SW480 (cell line): ENCODE results near the gene CCNL2.
"Not testable (repeated sequence)": the region's sequence is repeated elsewhere in the genome, so short reads cannot be mapped to it uniquely, and the experiment has no call there.

ENCODE experiments used
- DNase-seq: peaks from one replicate; pipeline ENCODE4 v3.0.0-alpha.2; 2016; ENCODE audit warnings: low spot score

The CCNL2 gene

DNA sequence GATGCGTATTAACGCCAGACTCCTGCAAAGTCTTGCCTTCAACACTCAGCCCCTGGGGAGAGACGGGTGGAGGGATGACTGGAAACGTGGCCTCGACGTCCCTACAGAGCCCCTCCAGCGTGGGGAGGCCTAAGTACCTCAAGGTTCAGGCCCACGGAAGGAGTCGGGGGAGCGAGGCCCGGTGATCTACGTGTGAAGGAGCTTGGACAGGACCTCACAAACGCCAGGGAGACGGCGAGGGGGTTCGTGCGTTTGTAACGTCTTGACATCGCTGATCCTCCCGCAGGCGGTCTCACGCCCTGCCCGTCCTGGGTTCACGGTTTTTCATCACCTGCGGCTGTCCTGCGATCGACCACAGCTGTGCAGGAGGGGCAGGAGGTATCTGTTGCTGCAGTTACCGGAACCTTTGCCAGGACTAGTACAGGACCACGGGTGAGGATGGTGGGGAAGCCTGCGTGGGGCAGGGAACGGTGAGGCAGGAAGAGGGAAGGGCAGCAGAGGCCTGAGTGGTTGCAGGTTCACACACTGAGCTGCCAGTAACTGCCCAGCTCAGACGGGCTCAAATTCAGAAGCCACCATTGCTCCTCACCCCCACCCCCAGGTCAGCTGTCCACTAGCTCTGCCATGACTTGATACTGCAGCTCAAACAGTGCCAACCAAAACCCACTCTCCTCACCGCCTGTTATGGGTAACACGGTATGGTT is 889 bp upstream of the CCNL2 start:
- DNase-seq: no peak

DNA sequence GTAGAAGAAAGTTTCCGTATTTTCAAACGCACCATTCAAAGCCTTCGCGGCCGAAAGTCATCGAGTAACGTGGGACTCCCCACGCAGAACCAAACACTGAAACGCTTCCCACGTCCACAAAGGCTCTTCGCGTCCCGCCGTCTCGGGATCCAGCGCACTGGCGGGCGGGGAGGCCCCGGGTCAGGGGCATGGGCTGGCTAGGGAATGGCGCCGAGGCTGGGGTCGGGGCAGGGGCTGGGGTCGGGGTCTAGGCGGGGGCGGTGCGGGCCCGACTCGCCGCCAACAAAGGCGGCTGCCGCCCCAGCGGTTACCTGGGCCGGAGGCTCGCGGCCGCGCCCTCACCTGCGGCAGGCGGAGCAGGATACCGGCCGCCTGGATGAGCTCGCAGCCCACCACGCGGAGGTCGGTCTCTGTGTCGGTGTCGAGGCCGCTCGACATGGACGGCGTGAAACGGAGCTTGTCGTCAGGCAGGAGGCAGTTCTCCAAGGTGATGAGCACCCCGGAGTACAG is 403 bp downstream of the CCNL2 start:
- no peak for DNase-seq

DNA sequence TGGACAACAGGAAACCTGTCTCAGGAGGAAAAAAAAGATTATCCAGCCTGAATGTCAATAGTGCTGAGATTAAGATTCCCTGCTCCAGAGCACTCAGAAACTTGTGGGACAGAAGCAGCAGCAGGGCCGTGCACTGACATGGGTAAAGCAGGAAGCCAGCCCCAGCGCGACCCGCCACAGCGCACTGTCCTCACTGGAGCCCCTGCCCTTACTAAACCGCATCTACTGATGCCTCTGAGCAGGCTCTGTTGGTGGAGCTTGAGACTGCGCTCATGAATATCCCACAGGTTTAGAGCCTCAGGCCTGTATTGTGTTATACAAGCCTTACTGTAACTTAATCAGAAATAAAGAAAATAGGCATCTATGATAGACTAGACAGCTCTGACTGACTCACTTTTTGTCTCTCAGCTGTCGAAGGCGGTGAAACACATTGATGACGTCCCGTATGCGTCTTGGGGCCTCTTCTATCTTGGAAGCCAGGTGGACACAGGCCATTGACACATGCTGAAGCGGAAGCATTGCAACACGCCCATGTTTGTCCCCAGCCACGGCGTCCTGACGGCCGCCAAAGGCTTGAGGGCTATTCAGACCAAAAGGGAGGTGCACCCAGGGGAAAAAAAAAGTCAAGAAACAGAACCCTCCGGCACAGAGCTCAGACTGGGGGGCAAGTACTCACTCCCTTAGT is 1.2 kb downstream of the CCNL2 start:
- DNase-seq: no peak

DNA sequence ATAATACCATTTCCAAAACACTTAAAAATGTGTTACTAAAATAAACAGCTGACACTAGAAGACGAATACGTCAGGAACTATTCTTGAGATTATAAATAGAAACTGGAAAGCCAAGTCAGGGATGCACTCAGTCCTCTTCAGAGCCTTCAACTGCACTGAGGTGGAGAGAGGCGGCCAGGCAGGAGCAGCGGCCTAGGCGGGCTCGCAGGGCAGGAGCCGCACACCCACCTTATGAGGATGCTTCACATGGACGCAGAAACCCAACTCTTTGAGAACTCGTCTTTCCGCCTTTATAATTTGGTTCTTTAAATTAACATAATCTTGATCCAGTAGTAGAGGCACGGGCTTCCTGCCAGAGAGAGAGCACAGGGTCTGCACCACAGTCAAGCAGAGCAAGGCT is 4.0 kb downstream of the CCNL2 start:
- DNase-seq: no peak

DNA sequence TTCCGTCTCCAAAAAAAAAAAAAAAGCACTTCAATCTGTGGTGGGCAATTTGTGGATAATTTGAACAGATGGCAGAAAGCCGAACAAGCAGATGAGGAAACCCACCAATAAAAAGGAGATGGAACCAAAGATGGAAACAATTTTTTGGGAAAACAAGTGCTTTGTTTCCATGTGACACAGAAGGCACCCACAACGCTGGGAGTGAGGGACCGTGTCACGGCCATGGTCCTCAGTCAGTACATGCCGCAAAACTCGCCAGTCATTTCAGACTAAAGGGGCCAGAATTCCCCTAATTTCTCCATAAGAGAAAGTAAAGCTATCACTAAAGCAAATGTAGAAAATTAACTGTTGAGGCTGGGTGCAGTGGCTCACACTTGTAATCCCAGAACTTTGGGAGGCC is 5.0 kb downstream of the CCNL2 start:
- no peak for DNase-seq

DNA sequence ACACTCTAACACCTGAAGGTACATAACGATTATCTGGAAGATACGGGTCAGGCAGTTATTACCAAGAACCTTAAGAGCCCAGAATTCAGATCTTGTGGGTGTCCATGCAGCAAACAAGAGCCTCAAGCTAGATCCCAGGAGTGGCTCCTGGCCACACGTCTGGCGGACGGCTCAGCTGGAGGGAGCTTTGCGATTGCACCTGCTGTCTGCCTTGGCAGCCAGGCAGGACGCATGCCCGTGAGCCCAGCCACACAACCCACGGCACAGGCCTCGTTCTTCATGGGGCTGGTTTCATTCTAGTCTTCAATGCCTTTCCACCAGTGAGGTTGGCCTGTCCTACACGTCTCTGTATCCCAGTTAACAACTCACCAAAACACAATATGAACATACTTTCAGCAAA is 5.7 kb downstream of the CCNL2 start:
- no peak for DNase-seq

DNA sequence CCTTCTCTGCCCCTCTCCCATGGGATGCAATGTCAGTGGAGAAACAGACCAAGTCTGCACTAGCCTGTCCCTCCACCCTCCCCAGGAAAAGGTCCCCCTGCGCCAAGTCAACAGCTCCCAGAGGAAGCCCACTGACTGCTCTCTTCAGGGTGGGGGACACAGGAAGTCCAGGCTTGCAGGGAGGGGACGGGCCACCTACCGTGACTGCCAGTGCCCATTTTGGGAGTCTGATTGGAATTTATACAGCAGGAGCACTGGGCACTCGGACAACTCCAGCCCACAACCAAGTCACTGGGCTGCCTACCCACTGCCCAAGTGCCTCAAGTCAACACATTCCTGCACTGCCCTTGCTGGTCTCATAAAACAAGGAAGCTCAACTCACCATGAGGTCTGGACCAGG is 6.1 kb downstream of the CCNL2 start:
- DNase-seq: no peak

DNA sequence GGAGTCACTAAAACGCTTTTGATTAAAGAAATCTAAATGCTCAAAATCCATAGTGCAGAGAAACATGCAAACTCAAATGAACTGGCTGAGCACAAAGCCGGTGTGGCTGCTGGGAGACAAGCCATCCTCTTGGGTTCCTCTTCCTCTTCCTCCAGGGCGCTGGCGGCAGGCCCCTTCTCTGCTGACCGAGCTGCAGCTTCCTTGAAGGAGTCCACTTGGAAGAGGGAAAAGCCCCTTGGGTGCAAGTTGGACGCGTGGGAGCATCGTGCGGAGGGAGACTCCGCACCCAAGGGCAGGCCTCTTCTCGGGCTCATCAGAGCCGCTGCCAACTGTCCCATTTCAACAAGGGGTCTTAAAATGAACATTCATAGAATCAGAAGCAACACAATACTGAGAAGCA is 7.9 kb downstream of the CCNL2 start:
- no peak for DNase-seq

DNA sequence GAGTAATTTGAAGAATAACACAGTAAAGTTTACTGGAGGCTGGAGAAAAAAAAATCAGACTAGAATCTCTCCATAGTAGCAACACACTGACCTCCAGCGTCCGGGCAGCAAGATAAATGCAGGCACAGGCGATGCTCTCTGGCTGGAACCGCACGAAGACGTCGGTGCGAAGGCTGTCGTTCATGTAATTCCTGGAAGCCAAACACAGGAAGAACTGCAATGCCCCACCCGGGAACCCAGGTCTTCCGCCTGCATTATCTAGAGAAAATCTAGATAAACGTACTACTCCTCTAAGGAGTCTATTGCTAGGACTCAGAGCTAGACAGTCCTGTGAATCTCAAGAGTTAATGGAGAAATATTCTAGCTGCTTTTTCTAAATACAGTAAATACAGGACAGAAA is 8.5 kb downstream of the CCNL2 start:
- DNase-seq: no peak

DNA sequence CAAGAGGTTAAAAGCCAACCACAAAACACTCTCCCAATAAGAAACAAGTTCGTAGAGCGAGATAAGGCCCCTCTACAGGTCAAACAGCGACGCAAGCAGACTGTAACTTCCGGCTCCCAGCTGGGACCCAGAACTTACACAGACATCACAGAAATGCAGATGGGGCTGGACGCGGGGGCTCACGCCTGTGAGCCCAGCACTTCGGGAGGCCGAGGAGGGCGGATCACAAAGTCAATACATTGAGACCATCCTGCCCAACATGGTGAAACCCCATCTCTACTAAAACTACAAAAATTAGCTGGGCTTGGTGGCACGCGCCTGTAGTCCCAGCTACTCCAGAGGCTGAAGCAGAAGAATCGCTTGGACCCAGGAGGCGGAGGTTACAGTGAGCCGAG is 11.1 kb downstream of the CCNL2 start:
- DNase-seq: no peak

DNA sequence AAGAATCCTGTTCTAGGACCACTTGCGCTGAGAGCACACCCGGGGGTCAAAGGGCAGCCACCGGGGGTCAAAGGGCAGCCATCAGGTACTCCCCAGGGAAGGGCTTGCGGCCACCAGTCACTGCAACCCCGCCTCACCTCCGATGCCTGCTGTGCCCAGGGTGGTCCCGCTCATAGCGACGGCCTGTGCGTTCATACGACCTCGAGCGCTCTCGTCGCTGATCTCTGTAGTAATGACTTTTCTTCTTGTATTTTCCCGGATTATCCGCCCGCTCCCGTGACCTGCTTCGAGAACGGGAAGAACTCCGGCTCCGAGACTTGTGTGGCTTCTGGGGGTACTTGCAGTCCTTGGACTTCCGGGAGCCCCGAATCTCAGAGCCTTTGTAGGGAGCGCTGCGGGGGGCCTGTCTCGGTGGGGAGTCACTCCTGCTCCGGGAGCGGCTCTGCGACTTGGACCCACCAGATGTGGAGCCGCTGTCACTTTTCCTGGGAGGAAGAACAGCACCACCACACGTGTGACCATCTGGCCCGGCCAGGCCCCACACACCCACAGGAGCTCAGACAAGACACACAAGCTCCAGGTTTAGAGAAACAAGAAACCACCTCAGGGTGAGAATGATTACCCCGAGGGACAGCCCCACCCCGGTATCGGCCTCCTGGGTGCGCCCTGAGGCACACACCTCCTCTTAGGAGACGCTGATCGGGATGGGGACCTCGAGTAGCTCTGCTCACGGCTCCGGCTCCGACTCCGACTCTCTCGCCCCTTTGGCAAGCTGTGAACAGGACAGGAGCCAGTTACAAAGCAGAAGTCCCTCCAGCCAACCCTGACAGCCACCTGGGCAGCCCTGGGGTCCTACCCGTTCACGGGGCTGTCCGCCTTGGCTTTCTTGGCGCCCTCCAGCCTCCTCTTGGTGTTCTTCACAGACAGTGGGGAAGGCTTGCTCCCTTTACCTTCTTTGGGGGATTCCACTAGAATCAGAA is 11.7 kb downstream of the CCNL2 start:
- no peak for DNase-seq

DNA sequence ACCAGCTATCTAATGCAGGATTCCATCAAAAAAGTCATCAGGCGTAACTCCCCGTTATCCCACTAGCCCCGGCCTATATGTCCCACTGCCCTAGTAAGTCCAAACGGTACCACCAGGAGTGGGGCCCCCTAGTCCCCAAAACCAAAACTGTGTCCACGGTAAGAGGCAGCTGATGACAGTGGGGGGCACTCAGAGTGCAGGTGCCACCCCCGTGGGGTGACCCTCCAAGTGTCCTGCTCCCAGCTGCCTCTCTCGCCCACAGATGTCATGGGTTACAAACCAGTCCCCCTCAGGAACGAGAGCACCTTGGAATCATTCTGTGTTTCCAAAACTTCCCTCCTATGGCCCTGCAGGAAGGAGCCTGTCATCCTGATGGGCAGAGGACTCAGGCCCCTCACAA is 13.2 kb downstream of the CCNL2 start:
- no peak for DNase-seq

DNA sequence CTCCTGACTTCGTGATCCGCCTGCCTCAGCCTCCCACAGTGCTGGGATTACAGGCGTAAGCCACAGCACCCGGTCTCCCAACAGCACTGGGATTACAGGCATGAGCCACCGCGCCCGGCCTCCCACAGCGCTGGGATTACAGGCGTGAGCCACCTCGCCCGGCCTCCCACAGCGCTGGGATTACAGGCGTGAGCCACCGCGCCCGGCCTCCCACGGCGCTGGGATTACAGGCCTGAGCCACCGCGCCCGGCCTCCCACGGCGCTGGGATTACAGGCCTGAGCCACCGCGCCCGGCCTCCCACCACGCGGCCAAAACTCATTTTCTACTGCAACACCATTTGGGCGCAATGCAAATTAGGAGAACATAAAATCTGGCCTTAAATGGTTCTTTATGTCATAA is 13.8 kb downstream of the CCNL2 start:
- DNase-seq: not testable (repeated sequence)

DNA sequence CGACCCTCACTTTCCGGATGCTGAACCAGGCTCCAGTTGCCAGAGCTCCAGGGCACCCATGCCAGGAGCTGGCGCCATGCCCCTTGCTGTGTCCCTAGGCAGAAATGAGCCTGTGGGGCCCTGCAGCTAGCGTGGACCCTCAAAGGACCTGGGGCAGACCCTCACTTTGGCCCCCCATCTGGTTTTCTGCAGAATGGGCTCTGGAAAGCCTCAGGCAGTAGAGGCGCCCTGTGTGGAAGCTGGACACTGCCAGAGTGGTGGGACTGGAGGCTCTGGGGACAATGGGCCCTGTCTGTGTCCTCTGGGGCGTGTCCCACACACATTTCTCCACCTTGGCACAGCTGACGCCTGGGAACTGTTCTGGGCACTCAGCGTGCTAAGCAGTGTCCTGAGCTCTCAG is 17.8 kb downstream of the CCNL2 start:
- DNase-seq: no peak

DNA sequence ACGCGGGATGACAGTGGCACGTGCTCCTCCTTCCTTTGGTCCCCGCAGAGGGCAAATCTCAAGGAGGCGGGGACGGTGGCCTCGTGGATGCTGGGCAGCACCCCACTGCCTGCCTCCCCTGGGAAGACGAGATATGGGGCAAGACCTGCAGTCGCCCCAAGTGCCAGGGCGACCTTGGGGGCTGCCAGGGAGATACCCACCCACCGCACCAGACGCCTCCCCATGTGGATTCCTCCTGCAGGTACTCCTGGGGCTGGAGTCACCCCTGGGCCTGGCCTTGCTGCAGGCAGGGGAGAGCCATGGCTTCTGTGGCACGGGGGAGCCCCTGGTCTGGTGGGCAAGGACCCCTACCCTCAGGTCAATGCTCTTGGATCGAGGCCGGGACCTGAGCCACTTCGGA is 18.3 kb downstream of the CCNL2 start:
- no peak for DNase-seq

DNA sequence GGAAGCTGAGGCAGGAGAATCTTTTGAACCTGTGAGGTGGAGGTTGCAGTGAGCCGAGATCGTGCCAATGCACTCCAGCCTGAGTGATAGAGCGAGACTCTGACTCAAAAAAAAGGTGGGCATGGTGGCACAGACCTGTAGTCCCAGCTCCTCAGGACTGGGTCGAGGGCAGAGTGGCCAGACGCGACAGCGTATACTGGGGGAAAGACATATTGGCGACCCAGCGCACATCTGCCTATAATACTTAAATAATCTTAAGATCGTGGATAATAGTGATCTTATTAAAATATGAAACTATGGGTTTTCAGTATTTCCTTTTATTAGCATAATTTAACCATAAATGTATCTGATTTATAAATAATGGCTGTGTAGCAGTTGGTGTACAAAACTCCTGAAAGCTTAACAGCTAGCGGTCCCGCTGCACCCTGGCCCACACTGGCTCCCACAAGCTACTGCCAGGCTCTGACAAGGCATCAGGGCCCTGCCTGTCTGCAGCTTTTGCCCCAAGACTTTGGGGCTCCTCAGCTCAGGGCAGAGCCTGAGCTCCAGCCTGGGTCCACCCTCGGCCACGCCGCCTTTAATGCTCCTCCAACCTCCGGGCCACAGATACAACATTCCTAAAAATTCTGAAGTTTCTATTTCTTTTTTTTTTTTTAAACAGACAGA is 21.5 kb downstream of the CCNL2 start:
- DNase-seq: no peak

DNA sequence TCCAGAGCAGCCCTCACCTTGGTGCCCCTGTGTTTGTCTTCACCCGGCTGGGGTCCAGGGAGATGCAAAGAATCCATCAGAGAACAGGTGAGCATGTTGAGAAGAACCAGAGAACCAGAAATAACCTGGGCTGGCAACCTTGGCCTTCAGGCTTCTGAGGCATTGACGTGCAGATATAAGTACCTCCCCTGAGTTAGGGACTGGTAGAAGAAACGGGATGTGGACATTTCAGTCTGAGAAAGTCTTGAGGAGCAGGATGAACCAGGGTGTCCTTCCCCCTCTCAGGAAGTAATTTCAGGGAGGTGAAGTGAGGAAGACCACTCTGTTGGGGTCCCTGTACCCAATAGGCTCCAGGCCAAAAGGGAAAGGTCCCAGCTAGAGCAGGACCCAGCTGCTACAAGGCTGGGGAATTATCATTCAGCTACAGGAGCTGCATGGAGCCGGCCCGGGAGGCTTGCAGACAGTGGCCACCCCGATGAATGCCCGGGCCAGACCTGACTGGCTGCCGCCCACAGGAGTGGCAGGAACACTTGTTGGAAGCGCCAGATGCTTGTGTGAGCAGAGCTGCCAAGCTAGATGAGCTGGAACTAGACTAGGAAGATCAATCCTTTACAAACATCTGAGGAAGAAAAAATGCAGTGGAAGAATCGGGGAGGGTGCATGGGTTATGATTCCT is 22.4 kb downstream of the CCNL2 start:
- DNase-seq: no peak

DNA sequence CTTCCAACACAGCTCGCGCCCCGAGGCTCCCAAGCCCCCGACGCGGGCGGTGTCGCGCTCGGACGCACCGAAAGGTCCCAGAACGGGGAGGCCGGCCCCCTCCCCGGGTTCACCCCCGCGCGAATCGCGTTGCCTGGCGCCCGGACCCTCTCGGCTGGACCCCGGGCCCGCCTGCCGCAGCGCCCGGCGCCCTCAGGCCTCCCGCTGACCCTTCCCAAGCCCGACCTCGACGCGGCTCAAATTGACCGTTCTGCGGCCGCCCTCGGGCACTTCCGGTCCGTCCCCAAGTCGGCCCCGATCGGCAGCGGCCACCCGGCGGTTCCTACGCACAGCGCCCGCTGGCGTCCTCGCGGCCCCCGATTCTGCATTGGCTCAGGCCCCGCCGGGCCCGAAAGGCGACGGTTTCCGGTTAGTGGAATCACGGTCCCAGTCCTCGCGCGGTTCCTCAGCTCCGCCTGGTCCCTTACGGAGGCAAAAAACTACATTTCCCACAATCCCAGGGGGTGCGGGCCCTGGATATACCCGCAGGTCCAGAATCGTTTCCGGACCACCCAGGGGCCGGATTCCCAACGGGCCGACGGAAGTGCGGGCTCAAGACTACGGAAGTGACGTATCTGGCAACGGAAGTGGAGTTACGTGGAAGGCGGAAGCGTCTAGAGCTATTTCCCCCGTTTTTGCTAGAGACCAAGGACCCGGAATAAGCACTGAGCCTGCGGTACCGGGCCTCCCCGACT is 24.0 kb downstream of the CCNL2 start, which contains the start of gene AURKAIP1:
Gene AURKAIP1, minus strand, starts transcription at position 279 of the 734 bp plus-strand sequence. CDS start 451 bp downstream, outside the sequence.
- peak; percentile 99 for DNase-seq

DNA sequence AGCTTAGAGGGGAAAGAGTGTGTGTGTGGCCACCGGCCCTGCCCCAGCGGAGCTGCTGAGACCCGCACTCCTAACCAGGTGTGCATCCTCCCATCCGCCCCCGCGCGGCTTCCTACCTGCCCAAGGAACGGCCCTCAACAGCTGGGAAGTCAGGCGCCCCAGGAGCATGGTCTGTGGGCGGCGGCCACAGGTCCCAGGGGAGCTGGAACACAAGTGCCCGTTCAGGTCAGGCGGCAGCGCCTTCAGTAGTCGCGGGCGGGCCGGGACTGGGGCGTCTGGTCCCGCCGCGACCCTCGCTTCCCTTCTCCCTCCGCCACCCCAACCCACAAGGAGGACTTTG is 24.6 kb downstream of the CCNL2 start:
- no peak for DNase-seq

DNA sequence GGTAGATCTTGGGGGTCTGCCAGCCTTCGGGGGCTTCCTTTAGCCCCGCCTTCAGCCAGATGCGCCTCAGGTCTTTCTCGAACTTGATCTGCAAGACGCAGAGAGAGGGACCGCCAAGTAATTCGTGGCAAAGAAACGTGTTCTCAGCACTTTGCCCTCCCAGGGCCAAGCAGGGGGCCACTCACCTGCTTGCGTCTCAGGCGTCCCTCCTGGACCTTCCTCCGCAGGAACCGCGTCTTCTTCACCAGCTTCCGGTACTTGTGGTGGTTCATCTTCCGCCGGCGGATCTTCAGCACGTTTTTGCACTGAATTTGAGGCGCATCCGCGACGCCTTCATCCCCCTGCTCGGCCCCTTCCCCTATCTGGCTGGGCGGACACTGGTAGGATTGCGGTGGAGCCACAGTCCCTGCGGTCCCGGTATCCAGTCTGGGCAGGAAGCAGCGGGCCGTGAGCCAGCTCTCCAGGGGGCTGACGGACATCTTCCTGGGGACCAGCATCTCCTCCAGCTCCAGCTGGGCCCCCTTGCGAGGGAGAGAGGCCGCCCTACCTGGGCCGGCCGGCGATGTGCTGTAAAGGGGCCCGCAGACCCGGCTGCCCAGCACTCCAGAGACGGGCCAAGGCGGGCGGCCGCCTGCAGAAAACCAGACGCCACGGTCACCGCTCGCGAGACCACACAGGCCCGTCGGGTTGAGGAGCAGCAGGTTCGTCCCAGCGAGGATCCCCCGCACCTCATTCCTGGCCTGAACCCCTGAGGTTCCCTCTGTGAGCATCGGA is 25.1 kb downstream of the CCNL2 start:
- DNase-seq: no peak
